MM.1S (cell line): ENCODE data around the gene PGAP1.

Experiments
- CTCF ChIP-seq: fragments of 300-600 bp; sonication (generic); IDR thresholded peaks from 2 replicates; pipeline ENCODE4 v1.5.1; 2016; ENCODE audit warnings: antibody characterized with exemption, low read length, mixed read lengths
- EZH2 ChIP-seq: fragments of 300-600 bp; sonication (generic); optimal IDR thresholded peaks from 2 replicates; pipeline ENCODE3; 2017; ENCODE audit warnings: low read depth, mild to moderate bottlenecking, antibody characterized with exemption, low read length, mixed read lengths
- EZH2phosphoT487 ChIP-seq: fragments of 300-600 bp; sonication (generic); IDR thresholded peaks from 2 replicates; pipeline ENCODE4 v1.6.1; 2018; ENCODE audit warnings: antibody characterized with exemption, low read length

- TF ChIP-seq CTCF (no peak), EZH2 (no peak), EZH2phosphoT487 (no peak)
Observed at GRCh38 chr2:196956069-196956468, 29.6 kb upstream of the PGAP1 start.
